Natural killer cell (primary cell): Measurements from ENCODE around the gene METRNL. TPM values are rescaled to one million over a fixed set of nuclear protein-coding genes. Genes with fewer than 3 reads are reported as not detected.

Experiments
- ATAC-seq, 3 donors: fragments of 150-1000 bp in 2 of 3; fragments of 200-7000 bp in 1 of 3; cut with Tn5 transposase; 1 replicate in 1 of 3; 2 replicates in 2 of 3; pipeline ENCODE4 v1.10.0; 2021; ENCODE audit warnings: mild to moderate bottlenecking in 2 of 3, moderate library complexity in 2 of 3
- DNase-seq, 2 donors: peaks; one replicate each; pipeline versions ENCODE4 v3.0.0 to v3.0.0-alpha.2; 2013 to 2021; ENCODE audit warnings: mixed read lengths in 1 of 2
- H3K27ac ChIP-seq: one replicate; pipeline ENCODE4 v1.5.1; 2013; ENCODE audit warnings: mild to moderate bottlenecking, low read length
- H3K27me3 ChIP-seq: one replicate; pipeline ENCODE4 v1.6.1; 2013; ENCODE audit warnings: low read length; ENCODE audit not compliant: control insufficient read depth, insufficient read depth
- H3K36me3 ChIP-seq: one replicate; pipeline ENCODE4 v1.6.1; 2013; ENCODE audit warnings: low read length; ENCODE audit not compliant: control insufficient read depth, insufficient read depth
- H3K4me1 ChIP-seq: one replicate; pipeline ENCODE4 v1.6.1; 2013; ENCODE audit warnings: low read length; ENCODE audit not compliant: control insufficient read depth, insufficient read depth
- H3K4me3 ChIP-seq: one replicate; pipeline ENCODE4 v1.5.1; 2013; ENCODE audit warnings: low read length
- H3K9me3 ChIP-seq: one replicate; pipeline ENCODE4 v1.6.1; 2013; ENCODE audit warnings: low read length; ENCODE audit not compliant: control insufficient read depth, insufficient read depth
- H3K27ac Mint-ChIP-seq, 2 donors: one replicate each; pipeline ENCODE4 v1.8.0; 2022; ENCODE audit warnings: mild to moderate bottlenecking in 2 of 2, mixed read lengths in 2 of 2, moderate library complexity in 1 of 2
- H3K27me3 Mint-ChIP-seq, 2 donors: one replicate each; pipeline ENCODE4 v1.8.0; 2022; ENCODE audit warnings: low read depth in 2 of 2, mixed read lengths in 2 of 2
- H3K36me3 Mint-ChIP-seq: one replicate; pipeline ENCODE4 v1.8.0; 2022; ENCODE audit warnings: mixed read lengths
- H3K4me1 Mint-ChIP-seq, 2 donors: one replicate each; pipeline ENCODE4 v1.8.0; 2022; ENCODE audit warnings: mixed read lengths in 2 of 2
- H3K4me3 Mint-ChIP-seq: one replicate; pipeline ENCODE4 v1.8.0; 2022; ENCODE audit warnings: mild to moderate bottlenecking, moderate library complexity, mixed read lengths
- H3K9me3 Mint-ChIP-seq, 2 donors: one replicate each; pipeline ENCODE4 v1.8.0; 2022; ENCODE audit warnings: mixed read lengths in 2 of 2
- CTCF ChIP-seq: fragments of 200-600 bp; IDR thresholded peaks from one replicate; pipeline ENCODE4 v1.8.0; 2022; ENCODE audit warnings: antibody characterized with exemption
- WGBS: methylation state at CpG from one replicate; pipeline ENCODE4 v1.1.7; 2013; ENCODE audit warnings: missing lambda C conversion rate; ENCODE audit not compliant: insufficient coverage; 5-methylcytosine and 5-hydroxymethylcytosine counted together
- intact Hi-C: fragments of 100-400 bp; cut with micrococcal nuclease; formaldehyde crosslinking; loops from one replicate; pipeline ENCODE4 v1.14.2; 2022
- total RNA-seq, 4 donors: library from RNA; stranded (reverse); fragments of 120-200 nt in 1 of 4; gene quantifications; one replicate each; pipeline versions ENCODE4 v1.2.3 to v1.2.4, GENCODE V29; 2013 to 2022

The METRNL gene
- total RNA-seq, 3 donors from 2014 or later (not counting 1 experiment from before 2014, with no cell fraction given): 227 to 390 (median 325) TPM

GRCh38 chr17:83068641-83069570 lies 10.5 kb upstream of the METRNL start:
- H3K27me3 ChIP-seq: no peaks in the 10 kb centered on the region
- DNase-seq: peak in 1 of 2 donors; percentile 44
- Mint-ChIP-seq H3K9me3 (no peaks in the 10 kb centered on the region), H3K4me1 (peaks cover 20 to 29% of the 10 kb centered on the region in 2 donors), H3K4me3 (peak overlapping the region; percentile 65), H3K27me3 (peaks cover 0 to 2% of the 10 kb centered on the region in 2 donors), H3K36me3 (no peaks in the 10 kb centered on the region), H3K27ac (no peak overlapping the region)
- H3K36me3 ChIP-seq: no peaks in the 10 kb centered on the region
- no peak overlapping the region for H3K27ac ChIP-seq
- WGBS: 36% methylated on average over 32 of the region's 58 CpGs
- peaks cover 38% of the 10 kb centered on the region for H3K4me1 ChIP-seq
- no peaks in the 10 kb centered on the region for H3K9me3 ChIP-seq
- intact Hi-C loops: no loop called here
- ATAC-seq: peak in 2 of 3 donors; percentile 19 to 41
- no peak for TF ChIP-seq CTCF
- H3K4me3 ChIP-seq: no peak overlapping the region

- Histone ChIP-seq H3K36me3 (no peaks in the 10 kb centered on the region), H3K27me3 (no peaks in the 10 kb centered on the region), H3K27ac (no peak overlapping the region), H3K9me3 (no peaks in the 10 kb centered on the region), H3K4me1 (peaks cover 38% of the 10 kb centered on the region), H3K4me3 (no peak overlapping the region)
- TF ChIP-seq CTCF: no peak
- Mint-ChIP-seq H3K4me3 (peak overlapping the region; percentile 55), H3K36me3 (no peaks in the 10 kb centered on the region), H3K9me3 (no peaks in the 10 kb centered on the region), H3K27me3 (peaks cover 0 to 2% of the 10 kb centered on the region in 2 donors), H3K4me1 (peaks cover 20 to 29% of the 10 kb centered on the region in 2 donors), H3K27ac (peak overlapping the region in 1 of 2 donors; percentile 27)
- 89% methylated on average over 8 of the region's 8 CpGs for WGBS
- DNase-seq (no peak), ATAC-seq (no peak)
- intact Hi-C loops: no loop called here
Measured at GRCh38 chr17:83069571-83069906, 9.9 kb upstream of the METRNL start.

GRCh38 chr17:83069931-83070742 lies 9.3 kb upstream of the METRNL start:
- no peaks in the 10 kb centered on the region for H3K36me3 Mint-ChIP-seq
- Histone ChIP-seq H3K4me1 (peaks cover 38% of the 10 kb centered on the region), H3K36me3 (no peaks in the 10 kb centered on the region), H3K27me3 (no peaks in the 10 kb centered on the region), H3K27ac (no peak overlapping the region), H3K9me3 (no peaks in the 10 kb centered on the region), H3K4me3 (no peak overlapping the region)
- DNase-seq (no peak), ATAC-seq (no peak)
- H3K4me1 Mint-ChIP-seq: peaks cover 20 to 29% of the 10 kb centered on the region in 2 donors
- no peak for TF ChIP-seq CTCF
- 73% methylated on average over 35 of the region's 35 CpGs for WGBS
- H3K27me3 Mint-ChIP-seq: peaks cover 0 to 2% of the 10 kb centered on the region in 2 donors
- intact Hi-C loops: no loop called here
- H3K27ac Mint-ChIP-seq: peak overlapping the region in 1 of 2 donors; percentile 27
- peak overlapping the region; percentile 17 for H3K4me3 Mint-ChIP-seq
- H3K9me3 Mint-ChIP-seq: no peaks in the 10 kb centered on the region
